Globus pallidus (tissue), 1 donor: ENCODE measurements around the gene AOC3.
A peak's percentile ranks its signal among the peaks of the same experiment; 100 is the strongest.

Experiments
- DNase-seq: peaks from one replicate; pipeline ENCODE4 v3.0.0-alpha.2; 2015; ENCODE audit warnings: low spot score

Gene AOC3

GRCh38 chr17:42850954-42851353 lies at the start of gene AOC3:
Gene AOC3 (plus strand): TSS chr17:42851199. CDS start chr17:42851344, 145 bp downstream.
- DNase-seq, result no peak

GRCh38 chr17:42803074-42803883 lies 47.7 kb upstream of the AOC3 start:
- no peak for DNase-seq

GRCh38 chr17:42804918-42805367 lies 46.1 kb upstream of the AOC3 start:
- DNase-seq, result no peak

GRCh38 chr17:42806249-42806648 lies 44.8 kb upstream of the AOC3 start:
- DNase-seq, result no peak

GRCh38 chr17:42809250-42809649 lies 41.7 kb upstream of the AOC3 start:
- no peak for DNase-seq

GRCh38 chr17:42814633-42815399 lies 36.2 kb upstream of the AOC3 start:
- DNase-seq, result no peak

GRCh38 chr17:42817866-42818265 lies 33.1 kb upstream of the AOC3 start:
- DNase-seq, result no peak

- DNase-seq, result no peak
These were observed 32.6 kb upstream of the AOC3 start for GRCh38 chr17:42818379-42818778.

- no peak for DNase-seq
These were observed 31.0 kb upstream of the AOC3 start for GRCh38 chr17:42819939-42820535.

- no peak for DNase-seq
These were observed 29.8 kb upstream of the AOC3 start for GRCh38 chr17:42821176-42821575.

GRCh38 chr17:42827472-42827871 lies 23.5 kb upstream of the AOC3 start:
- DNase-seq, result no peak

- DNase-seq, result no peak
These were observed 20.0 kb upstream of the AOC3 start for GRCh38 chr17:42830971-42831370.

GRCh38 chr17:42832213-42832933 lies 18.6 kb upstream of the AOC3 start:
- DNase-seq, result no peak

- peak; percentile 86 for DNase-seq
These were observed 17.8 kb upstream of the AOC3 start, which contains the start of gene PSME3 for GRCh38 chr17:42832934-42833766. Gene PSME3 (plus strand): TSS chr17:42833397. CDS start chr17:42833632, 235 bp downstream.

GRCh38 chr17:42833767-42834422 lies 17.1 kb upstream of the AOC3 start:
- no peak for DNase-seq

- no peak for DNase-seq
These were observed 15.3 kb upstream of the AOC3 start for GRCh38 chr17:42835732-42836131.

GRCh38 chr17:42841975-42842685 lies 8.9 kb upstream of the AOC3 start:
- DNase-seq, result no peak

GRCh38 chr17:42843358-42843934 lies 7.6 kb upstream of the AOC3 start:
- DNase-seq, result peak; percentile 33

GRCh38 chr17:42844271-42844670 lies 6.7 kb upstream of the AOC3 start, which contains the start of gene AOC2:
Gene AOC2 (plus strand): TSS chr17:42844580. CDS start chr17:42844627, 47 bp downstream.
- DNase-seq, result no peak
